Head of caudate nucleus (tissue), 42 donors: ENCODE measurements around the gene LYZL1.
"Not testable (repeated sequence)": the region's sequence is repeated elsewhere in the genome, so short reads cannot be mapped to it uniquely, and the experiment has no call there.

ENCODE experiments used
- DNase-seq, 42 donors: peaks; one replicate each; pipeline versions ENCODE4 v3.0.0 to v3.0.0-alpha.2; 2020 to 2021; ENCODE audit warnings: mixed read lengths in 7 of 42
- intact Hi-C: fragments of 100-400 bp; cut with DNase I; formaldehyde crosslinking; loops from one replicate; pipeline ENCODE4 v1.15.0; 2022

The LYZL1 gene

DNA sequence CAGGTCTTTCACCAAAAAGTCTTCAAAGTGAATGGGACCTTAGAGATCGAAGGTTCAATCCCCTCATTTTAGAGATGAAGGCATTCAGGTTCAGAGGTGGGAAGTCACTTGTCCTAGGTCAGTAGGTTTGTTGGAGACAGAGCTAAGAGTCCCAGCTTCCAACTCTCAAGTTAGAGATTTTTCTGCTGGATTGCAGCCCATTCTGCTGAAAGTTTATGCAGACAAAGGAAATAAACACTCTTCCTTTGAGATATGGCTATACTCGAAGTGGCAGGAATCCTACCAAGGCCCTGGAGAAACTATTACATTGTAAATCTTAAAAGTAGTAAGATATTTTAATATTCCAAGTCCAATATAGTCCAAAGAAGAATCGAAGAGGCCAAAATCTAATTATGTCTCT, 64.4 kb downstream of the LYZL1 start:
- intact Hi-C loops, result no loop called here
- no peak for DNase-seq

DNA sequence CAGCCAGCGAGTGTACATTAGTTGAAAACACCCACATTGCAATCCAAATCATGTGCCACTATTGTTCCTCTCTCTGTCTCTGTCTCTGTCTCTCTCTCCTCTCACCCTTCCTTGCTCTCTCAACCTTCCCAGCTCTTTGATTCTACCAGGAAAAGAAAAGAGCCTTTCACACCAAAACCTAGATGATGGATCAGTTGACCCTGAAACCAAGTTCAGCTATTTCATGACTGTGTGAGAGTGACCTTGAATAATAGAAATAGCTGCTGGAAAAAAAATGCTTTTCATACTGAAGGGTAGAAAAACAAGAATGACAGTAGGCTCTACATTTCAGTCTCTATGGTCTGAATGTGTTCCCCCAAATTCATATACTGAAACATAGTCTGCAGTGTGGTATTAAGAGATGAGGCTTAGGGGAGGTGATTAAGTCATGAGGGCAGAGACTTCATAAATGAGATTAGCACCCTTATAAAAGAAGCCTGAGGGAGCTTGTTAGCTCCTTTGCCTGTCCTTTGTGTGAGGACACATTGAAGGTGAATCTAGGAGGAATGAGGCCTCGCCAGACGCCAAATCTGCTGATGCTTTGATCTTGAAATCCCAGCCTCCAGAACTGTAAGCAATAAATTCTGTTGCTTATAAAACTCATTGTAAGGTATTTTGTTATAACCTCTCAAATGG, 65.2 kb downstream of the LYZL1 start:
- no peak for DNase-seq
- intact Hi-C loops, result no loop called here

DNA sequence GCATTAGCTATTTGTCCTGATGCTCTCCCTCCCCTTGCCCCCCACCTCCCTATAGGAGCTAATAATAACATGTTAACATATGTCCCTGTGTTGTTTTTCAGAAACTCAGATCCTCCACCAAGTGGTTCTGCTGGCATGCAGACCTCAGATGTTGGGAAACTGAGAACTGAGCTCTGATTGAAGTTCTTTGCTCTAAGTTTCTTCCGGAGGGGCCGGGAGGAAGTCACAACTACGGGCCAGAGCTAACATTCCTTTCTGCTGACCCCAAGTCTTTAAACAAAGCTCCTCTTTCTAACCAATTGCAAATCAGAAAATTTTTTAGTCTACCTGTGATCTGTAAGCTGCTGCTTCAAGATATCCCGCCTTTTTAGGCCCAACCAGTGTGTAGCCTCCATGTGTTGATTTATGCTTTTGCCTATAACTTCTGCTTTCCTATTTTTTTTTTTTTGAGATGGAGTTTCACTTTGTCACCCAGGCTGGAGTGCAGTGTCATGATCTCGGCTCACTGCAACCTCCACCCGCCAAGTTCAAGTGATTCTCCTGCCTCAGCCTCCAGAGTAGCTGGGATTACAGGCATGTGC, 66.6 kb downstream of the LYZL1 start:
- intact Hi-C loops, result no loop called here

DNA sequence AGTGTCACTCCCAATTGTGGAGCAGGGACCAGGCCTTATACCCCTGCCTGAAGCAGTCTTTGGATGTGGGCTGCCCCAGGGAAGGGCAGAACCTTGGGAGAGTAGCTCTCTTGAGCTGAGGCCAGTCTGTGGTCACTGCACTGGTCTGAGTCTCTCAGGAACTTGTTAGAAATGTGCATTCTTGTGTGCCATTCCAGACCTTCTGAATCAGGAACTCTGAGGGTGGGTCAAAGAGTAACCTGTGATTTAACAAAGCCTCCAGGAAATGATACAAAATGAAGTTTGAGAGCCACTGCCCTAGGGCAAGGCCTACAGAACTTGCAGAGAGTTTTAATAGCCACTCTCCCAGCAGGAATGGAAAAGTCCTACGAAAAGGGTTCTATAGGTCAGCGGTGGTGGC, 68.1 kb downstream of the LYZL1 start:
- no peak for DNase-seq
- intact Hi-C loops, result no loop called here

More for the DNA sequence above, 66.6 kb downstream of the LYZL1 start:
- no peak for DNase-seq

DNA sequence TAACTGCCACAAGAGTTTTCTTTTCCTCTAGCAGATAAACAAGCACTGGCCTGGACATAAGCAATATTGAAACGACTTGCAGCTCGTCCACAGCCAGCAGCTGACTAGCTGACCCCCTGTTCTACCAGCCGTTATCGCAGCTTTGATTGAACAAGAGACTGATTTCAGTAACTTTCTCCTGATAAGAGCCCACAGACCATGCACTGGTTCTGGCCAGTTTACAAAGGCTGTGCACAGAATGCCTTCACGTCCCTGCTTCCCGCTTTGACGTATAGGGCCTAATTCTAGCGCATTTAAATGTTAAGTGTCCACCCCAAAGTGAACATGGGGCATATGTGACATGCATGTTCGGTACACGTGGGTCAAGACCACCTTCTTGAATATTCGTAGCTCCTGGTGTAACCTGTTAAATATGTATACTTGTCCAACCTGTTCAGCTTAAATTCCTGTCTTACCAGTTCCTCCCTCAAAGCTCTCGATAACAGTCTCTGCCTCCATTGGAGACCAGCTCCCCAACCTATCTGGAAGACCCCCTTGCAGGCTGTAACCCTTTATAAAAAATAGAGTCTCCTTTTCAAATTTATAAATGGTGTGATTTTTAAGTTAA, 69.2 kb downstream of the LYZL1 start:
- DNase-seq, result no peak
- intact Hi-C loops, result no loop called here

DNA sequence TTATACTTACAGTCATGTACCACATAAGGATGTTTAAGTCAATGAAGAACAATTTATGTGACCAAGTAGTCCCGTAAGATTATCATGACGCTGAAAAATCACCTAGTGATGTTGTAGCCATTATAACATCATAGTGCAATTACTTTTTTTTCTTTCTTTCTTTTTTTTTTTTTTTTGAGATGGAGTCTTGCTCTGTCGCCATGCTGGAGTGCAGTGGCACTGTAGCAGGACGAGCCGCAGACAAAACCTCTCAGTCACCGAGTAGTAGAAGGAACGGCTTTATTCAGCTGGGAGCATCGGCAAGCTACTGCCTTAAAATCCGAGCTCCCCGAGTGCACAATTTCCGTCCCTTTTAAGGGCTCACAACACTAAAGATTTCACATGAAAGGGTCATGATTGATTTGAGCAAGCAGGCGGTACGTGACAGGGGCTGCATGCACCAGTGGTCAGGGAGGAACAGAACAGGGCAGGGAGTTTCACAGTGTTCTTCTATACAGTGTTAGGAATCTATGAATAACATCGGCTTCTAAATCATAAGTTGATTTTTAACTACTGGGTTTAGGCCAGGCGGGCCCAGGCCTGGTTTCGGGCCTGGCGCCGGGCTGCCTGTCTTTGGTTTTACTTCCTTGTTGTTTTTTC, 71.5 kb downstream of the LYZL1 start:
- intact Hi-C loops, DNase-seq: not testable (repeated sequence)
